Progenitor cell of endocrine pancreas (in vitro differentiated cells): ENCODE measurements around the gene KRT34. TPM values are rescaled to one million over a fixed set of nuclear protein-coding genes. Genes with fewer than 3 reads are reported as not detected.

ENCODE experiments used
- DNase-seq: peaks from one replicate; pipeline ENCODE4 v3.0.0; 2021; ENCODE audit warnings: low spot score; ENCODE audit not compliant: unreplicated experiment
- H3K27ac Mint-ChIP-seq: 2 replicates; pipeline ENCODE4 v1.8.0; 2021; ENCODE audit warnings: mild to moderate bottlenecking, moderate library complexity, mixed read lengths
- H3K27me3 Mint-ChIP-seq: 2 replicates; pipeline ENCODE4 v1.8.0; 2021; ENCODE audit warnings: mixed read lengths
- H3K36me3 Mint-ChIP-seq: 2 replicates; pipeline ENCODE4 v1.8.0; 2022; ENCODE audit warnings: mixed read lengths; ENCODE audit not compliant: insufficient read depth
- H3K4me1 Mint-ChIP-seq: 2 replicates; pipeline ENCODE4 v1.8.0; 2021; ENCODE audit warnings: low read depth, mixed read lengths
- H3K4me3 Mint-ChIP-seq: 2 replicates; pipeline ENCODE4 v1.8.0; 2021; ENCODE audit warnings: low read depth, mild to moderate bottlenecking, moderate library complexity, mixed read lengths
- H3K9me3 Mint-ChIP-seq: 2 replicates; pipeline ENCODE4 v1.8.0; 2021; ENCODE audit warnings: low read depth, mixed read lengths
- total RNA-seq: library from RNA; stranded (reverse); gene quantifications from 2 replicates; pipeline ENCODE4 v1.2.1, GENCODE V29; 2021
- TF ChIP-seq, protein P1 (sequence below): fragments of 200-600 bp; sonication (generic); IDR thresholded peaks from one replicate; pipeline ENCODE4 v1.5.0; 2021; ENCODE audit warnings: antibody characterized with exemption, mild to moderate bottlenecking; ENCODE audit not compliant: unreplicated experiment

Gene KRT34
- total RNA-seq, 1 donor from 2014 or later, result not detected

GRCh38 chr17:41377546-41377945, 4.6 kb downstream of the KRT34 start:
- H3K27ac Mint-ChIP-seq, result no peak overlapping the region
- no peak overlapping the region for H3K4me3 Mint-ChIP-seq
- TF ChIP-seq, protein P1, sequence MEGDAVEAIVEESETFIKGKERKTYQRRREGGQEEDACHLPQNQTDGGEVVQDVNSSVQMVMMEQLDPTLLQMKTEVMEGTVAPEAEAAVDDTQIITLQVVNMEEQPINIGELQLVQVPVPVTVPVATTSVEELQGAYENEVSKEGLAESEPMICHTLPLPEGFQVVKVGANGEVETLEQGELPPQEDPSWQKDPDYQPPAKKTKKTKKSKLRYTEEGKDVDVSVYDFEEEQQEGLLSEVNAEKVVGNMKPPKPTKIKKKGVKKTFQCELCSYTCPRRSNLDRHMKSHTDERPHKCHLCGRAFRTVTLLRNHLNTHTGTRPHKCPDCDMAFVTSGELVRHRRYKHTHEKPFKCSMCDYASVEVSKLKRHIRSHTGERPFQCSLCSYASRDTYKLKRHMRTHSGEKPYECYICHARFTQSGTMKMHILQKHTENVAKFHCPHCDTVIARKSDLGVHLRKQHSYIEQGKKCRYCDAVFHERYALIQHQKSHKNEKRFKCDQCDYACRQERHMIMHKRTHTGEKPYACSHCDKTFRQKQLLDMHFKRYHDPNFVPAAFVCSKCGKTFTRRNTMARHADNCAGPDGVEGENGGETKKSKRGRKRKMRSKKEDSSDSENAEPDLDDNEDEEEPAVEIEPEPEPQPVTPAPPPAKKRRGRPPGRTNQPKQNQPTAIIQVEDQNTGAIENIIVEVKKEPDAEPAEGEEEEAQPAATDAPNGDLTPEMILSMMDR, result no peak
- DNase-seq, result no peak
- no peaks in the 10 kb centered on the region for H3K4me1 Mint-ChIP-seq
- H3K27me3 Mint-ChIP-seq, result peaks cover 29% of the 10 kb centered on the region
- H3K36me3 Mint-ChIP-seq, result no peaks in the 10 kb centered on the region
- peaks cover 3% of the 10 kb centered on the region for H3K9me3 Mint-ChIP-seq

GRCh38 chr17:41369713-41370112, 12.4 kb downstream of the KRT34 start, which contains the start of gene KRT33B:
Gene KRT33B, minus strand, starts transcription at chr17:41369813. Its CDS starts 63 bp downstream, at chr17:41369750.
- Mint-ChIP-seq H3K36me3 (no peaks in the 10 kb centered on the region), H3K4me3 (no peak within 1 kb of the TSS), H3K9me3 (peaks cover 3% of the 10 kb centered on the region), H3K27ac (no peak within 1 kb of the TSS), H3K4me1 (no peaks in the 10 kb centered on the region), H3K27me3 (peaks cover 16% of the 10 kb centered on the region)
- DNase-seq, result no peak
- TF ChIP-seq, protein P1, result no peak

- H3K27me3 Mint-ChIP-seq, result peaks cover 11% of the 10 kb centered on the region
- DNase-seq, result no peak
- no peak overlapping the region for H3K4me3 Mint-ChIP-seq
- H3K27ac Mint-ChIP-seq, result no peak overlapping the region
- no peaks in the 10 kb centered on the region for H3K4me1 Mint-ChIP-seq
- H3K9me3 Mint-ChIP-seq, result no peaks in the 10 kb centered on the region
- no peaks in the 10 kb centered on the region for H3K36me3 Mint-ChIP-seq
- TF ChIP-seq, protein P1, result no peak
These were observed 13.1 kb downstream of the KRT34 start for GRCh38 chr17:41369023-41369422.

- no peak overlapping the region for H3K27ac Mint-ChIP-seq
- H3K36me3 Mint-ChIP-seq, result no peaks in the 10 kb centered on the region
- H3K4me3 Mint-ChIP-seq, result no peak overlapping the region
- TF ChIP-seq, protein P1, result no peak
- no peak for DNase-seq
- peaks cover 10% of the 10 kb centered on the region for H3K27me3 Mint-ChIP-seq
- H3K9me3 Mint-ChIP-seq, result no peaks in the 10 kb centered on the region
- no peaks in the 10 kb centered on the region for H3K4me1 Mint-ChIP-seq
These were observed 14.6 kb downstream of the KRT34 start for GRCh38 chr17:41367426-41368075.

DNA sequence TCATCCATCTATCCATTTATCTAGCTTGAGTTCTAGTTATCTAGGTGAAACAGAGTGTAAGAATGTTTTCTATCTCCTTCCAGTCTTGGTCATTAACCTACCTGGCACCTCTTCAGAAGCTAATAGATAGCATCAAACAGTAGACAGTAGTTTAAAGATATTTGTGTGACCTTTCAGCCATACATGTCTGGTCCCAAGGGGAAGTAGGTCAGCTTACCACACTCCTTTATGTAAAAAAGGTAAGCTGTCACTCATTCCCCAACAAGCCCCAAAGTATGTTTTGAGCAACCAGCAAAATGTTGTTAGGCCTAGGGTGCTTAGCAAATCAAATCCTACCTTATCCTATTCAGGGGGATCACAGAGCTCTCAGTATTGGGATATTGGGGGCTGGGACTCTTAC, 16.0 kb downstream of the KRT34 start:
- no peak overlapping the region for H3K27ac Mint-ChIP-seq
- DNase-seq, result no peak
- no peaks in the 10 kb centered on the region for H3K36me3 Mint-ChIP-seq
- no peaks in the 10 kb centered on the region for H3K4me1 Mint-ChIP-seq
- H3K4me3 Mint-ChIP-seq, result no peak overlapping the region
- TF ChIP-seq, protein P1, result no peak
- no peaks in the 10 kb centered on the region for H3K9me3 Mint-ChIP-seq
- H3K27me3 Mint-ChIP-seq, result peaks cover 7% of the 10 kb centered on the region
